GM19193 (cell line): ENCODE data around the gene METTL21C.

Experiments used
- POLR2A ChIP-seq: IDR thresholded peaks from 4 replicates; pipeline ENCODE4 v1.6.1; 2011; ENCODE audit not compliant: insufficient read depth, insufficient read length; ENCODE audit errors: extremely low read depth

The METTL21C gene

DNA sequence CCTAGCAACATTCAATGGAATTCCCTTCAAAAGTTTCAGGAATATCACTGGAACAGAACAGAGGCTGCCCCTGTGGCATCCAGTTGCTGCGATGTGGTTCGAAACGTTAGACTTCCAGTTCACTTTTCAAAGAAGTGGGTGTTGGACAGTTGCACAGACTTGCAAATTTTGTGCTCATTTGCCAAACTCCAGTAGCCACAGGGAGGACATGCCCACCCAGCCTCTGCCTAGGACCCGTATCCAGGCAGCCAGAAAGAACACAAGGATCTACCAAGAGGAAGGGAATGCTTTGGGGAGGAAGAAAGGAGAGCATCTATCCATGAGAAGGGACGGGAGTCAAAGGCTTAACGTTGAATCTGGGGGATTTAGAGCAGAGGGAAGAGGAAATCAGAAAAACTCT is at the start of gene METTL21C:
Gene METTL21C, minus strand, starts transcription at position 108 of the 400 bp plus-strand sequence. CDS start 546 bp downstream, outside the sequence.
- no peak for TF ChIP-seq POLR2A

DNA sequence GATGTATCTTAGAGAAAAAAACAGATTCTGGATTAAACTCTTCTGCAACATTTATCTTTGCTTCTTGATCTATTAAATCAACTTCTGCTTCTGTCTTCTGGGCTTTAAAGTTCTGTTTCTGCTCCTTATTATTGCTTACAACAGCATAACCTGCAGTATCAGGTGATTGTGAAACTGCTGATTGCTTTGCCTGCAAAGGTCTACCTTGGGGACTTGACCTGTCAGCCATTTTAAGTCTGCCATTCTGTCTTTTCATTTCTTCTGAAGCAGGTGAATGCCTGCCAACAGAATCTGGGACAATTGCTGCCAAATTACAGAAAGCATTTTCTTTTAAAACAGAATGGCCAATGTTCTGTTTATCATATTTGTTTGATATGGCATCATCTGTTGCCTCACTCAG is 47.7 kb upstream of the METTL21C start:
- TF ChIP-seq POLR2A: no peak

DNA sequence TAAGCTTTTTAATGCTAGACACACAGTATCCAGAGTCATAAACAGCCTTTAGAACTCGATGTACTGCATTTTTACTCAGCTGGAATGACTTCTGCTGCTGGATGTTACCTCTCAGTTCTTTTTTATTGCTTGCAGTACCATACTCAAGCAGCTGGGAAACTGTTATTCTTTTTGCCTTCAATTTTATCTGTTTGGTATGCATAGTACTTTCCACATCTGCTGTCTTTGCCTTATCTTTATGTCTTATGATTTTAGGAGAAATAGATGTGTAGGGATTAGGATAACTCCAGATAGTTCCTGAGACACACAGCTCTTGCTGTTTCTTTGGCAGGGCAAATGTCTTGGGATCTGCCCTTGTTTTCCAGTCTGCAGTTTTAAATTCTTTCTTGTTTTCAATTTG is 47.3 kb upstream of the METTL21C start:
- no peak for TF ChIP-seq POLR2A

DNA sequence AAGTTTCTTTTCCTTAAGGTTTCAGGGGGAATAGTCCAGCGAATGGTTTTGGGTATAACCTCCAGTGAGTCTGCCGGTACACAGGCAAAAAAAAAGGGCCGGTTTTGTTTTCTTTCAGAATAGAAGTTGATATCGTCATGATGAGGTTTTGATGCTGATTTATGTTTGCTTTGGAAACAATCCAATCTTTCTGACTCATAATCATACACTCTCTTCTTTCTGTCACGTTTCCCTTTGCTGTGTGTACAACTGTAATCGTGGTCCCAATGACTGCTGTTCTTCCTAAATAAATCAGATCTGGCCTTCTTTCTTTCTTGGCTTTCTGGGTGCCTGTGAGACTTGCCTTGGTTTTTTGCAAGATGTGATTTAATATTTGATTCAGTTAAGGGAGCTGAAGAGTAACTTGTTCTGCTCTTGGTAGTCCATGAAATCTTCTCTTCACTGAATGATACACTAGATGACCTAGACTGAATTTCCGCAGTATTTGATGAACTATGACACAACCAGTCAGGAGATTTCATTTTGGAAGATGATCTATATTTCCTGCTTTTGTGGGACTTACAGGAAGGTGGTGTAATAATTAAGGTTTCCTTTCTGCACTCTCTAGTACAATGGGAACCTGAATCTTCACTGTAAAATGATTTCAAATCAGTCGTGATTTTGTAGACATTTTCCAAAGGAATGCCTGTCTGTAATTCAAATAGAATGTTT is 34.9 kb upstream of the METTL21C start:
- no peak for TF ChIP-seq POLR2A

DNA sequence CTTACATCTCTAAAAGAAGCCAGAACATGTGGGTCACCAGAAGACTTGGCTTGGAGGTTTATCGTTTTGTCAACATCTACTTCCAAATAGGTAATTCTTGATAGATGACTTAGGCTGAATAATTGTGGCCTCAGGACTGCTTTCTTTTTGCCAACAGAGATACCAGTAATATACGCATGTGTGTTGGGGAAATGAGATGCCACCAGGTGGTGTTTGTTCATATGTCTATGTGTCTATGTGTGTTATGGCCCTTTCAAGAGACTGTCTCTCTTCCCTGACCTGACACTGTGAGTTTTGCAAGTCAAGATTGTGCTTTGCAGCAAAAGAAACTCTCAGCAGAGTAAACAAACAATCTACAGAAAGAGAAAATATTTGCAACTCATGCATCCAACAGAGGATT is 31.6 kb upstream of the METTL21C start:
- no peak for TF ChIP-seq POLR2A

DNA sequence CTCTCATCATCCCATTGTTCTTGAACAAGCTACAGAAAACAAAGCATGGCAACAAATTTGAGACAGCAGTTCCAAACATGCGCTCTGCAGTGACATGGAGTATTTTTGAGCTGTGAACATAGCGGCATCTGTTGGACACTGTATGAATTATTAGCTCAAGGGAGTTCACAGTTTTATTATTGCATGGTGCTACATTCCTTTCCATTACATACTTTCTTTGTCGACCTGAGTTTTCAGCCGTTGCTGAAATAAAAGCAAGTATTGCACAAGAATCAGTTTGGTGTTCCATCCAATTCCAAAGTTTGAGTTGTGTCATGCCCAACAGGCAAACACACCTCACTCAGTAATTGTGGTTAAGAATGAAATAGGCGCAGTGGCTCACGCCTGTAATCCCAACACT is 30.1 kb upstream of the METTL21C start:
- no peak for TF ChIP-seq POLR2A

DNA sequence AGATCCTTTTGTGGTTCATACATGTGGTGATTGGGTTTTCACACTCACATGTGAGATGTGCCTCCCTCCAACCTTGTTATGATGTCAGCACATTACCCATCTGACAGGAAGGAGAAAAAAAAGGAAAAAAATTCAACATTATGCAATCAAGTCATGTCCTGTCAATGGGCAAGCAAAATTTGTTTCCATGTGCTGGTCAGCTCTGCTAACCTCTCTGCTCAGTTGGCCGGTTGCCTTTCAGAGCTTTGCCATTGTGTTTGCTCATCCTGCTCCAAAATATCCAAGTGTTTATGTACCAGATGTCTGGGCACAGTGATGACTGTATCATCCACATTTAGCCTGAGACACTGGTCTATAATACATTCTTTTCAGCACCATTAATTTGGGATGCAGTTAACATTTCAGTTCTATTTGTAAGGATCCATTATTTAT is 27.0 kb upstream of the METTL21C start:
- no peak for TF ChIP-seq POLR2A

DNA sequence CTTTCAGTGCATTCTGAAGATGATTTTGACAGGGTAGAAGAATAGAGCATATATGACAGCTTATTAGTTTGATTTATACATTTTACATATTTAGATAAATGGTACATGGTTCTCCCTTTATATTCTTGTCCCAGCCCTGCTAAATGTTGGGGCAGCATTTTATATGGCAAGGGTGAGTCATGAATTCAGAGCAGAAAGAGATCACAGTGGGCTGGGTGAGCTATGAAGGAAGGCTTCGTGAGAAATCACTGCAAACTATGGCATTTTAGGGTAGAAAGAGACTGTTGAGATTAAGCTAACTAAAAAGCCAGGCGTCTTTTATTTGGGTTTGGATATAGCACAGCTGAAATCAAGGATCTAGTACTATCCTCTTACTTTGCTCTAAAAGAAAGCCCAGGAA is 23.9 kb upstream of the METTL21C start:
- TF ChIP-seq POLR2A: no peak

DNA sequence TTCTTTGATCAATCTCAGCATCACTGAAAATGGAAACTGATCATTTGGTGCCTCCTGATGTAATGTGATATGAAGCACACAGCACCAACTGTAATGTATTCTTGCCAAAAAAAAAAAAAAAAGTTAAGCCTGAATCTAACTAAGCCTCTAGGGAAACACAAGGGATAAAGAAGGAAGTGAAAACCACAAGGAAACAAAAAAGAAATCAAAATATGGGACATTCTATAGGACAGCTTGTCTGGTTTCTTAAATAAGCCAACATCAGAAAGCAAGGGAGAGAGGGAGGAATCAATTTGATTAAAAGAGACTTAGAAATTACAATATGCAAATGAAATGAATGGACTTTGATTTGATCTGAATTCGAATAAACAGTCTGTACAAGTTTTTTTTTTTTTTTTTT is 20.6 kb upstream of the METTL21C start:
- no peak for TF ChIP-seq POLR2A

DNA sequence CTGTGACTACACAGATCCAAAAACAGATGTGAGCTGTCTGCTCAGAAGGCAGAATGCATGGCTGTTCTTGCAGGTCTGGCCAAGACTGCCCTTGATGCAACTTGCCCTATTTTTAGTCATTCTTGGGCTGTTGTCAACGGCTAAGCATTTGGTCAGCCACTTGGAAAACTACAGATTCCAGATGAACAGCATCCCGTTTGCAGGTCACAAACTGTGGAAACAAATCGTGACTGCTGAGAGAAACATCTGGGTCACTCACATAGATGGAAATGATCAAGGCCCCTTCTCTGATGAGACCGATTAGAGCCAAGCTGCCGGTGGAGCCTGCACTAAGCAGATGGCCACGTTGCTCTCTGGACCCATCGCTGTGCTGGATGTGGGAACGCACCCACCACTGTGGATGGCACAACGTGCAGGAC is 15.4 kb upstream of the METTL21C start:
- no peak for TF ChIP-seq POLR2A

DNA sequence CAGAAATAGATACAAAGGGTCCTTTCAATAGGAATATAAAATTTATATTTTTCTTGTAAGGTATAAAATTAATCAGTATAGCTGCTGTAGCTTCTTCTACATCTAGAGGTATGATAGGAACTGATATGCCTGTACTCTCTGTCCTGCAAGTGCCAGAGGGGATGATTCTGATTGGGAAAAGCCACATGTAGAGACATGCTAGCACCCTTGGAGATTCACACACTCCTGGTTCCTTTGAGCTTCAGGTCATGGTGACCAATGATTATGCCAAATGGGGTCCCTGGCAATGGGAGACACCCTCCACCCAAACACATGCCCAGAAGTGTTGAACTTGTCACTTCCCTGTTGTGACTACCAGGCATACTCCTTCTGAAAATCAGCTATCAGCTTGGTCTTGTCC is 14.7 kb upstream of the METTL21C start:
- no peak for TF ChIP-seq POLR2A

DNA sequence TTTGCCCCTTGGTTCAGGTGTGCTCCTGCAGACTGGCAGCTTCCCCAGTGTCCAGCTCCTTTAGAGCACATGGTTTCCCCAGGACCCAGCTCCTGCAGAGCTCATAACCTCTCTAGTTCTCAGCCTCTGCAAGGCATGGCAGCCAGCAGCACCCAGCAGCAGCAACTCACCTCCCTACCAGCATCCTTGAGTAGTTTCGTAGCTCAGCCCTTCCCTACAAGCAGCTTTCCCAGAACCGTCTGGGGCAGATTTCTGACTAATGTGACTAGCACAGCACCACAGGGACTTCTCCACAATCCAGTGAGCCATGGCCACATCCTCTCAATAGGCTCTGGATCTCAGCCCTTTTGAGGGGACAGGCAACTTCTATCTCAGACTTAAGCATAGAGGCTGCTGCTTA is 14.1 kb upstream of the METTL21C start:
- no peak for TF ChIP-seq POLR2A

DNA sequence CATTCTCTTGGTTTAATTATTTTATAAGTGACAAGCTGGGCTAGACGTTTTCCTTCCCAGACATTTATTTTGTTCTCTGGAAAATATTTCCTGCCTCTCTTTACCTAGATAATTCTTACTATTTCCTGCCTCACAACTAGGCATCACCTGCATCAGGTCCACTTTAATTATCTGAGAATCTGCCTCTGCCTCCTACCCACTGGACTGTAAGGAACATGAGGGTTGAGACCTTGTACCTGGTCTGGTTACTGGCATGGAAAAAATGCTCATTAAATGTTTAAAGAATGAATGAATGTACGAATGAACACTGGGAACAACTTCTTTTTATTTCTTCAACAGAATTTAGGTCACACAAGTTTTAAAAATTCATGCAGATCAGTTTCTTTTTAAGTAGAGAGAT is 13.4 kb upstream of the METTL21C start:
- no peak for TF ChIP-seq POLR2A

DNA sequence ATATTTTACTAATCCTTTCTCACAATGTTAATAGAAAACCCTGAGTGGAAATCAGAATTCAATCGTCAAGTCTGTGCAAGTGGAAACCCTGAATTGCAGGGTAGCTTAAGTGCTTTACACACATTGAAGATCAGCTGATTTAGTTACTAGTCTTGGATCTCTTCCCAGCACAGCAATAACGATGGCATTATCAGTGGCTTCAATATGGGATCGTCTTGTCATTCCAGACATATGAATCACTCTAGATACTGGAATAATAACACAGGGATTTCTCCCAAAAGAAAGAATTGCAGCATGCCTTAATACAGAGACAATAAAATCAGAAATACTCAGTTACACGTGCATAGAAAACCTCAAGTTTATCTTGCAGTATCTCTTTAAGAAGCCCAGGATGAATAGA is 12.6 kb upstream of the METTL21C start:
- no peak for TF ChIP-seq POLR2A

DNA sequence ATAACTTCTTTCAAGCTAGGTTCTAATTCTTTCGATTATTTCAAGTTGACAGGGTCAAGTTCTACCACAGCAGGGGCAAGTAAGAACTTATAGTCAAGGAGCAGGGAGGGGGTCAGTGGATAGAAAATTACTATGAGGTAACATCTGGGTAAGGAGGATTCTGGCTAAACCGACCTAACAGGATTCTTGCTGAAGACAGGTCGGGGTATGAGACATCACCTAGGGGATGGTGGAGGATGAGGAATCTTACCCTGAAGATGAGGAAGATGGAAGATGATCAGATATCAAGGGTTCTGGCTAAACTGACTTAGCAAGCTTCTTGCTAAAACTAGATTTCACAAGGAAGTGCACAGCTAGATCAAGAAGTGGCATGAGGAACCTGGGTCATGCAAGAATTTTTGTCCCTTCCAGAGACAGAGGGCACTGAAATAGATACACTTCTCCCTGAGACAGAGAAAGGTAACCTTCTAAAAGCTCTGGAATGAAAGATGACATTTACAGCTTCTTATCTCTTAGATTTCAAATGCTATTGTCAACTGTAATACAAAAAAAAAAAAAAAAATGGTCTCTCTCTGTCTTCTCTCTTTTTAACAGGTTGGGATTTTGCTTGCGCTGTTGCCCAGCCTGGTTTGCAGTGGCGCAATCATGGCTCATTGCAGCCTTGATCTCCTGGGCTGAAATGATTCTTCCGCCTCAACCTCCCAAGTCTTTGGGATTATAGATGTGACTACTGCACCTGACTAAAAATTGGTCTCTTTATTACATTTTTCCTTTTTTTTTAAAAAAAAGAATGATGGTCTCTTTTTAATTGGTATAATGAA is 9.6 kb upstream of the METTL21C start:
- no peak for TF ChIP-seq POLR2A

DNA sequence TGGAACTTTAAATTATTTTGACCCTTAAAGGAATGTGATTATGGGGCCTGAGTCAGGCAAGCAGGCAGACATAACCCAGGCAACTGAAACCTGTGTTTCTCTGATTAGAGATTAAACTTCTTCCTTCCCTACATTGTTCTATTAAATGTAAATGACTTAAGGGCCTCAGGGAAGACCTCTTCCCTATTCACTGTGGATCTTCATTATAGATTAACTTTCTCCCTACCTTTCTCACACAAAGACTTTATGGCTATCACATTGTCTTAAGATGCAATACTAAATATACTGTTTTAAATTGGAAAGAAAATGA is 8.8 kb upstream of the METTL21C start:
- TF ChIP-seq POLR2A: no peak
